Bronchial epithelial cell (primary cell): ENCODE results near the gene MDH2. TPM values are rescaled to one million over a fixed set of nuclear protein-coding genes. Genes with fewer than 3 reads are reported as not detected.
"Not testable (repeated sequence)": the region's sequence is repeated elsewhere in the genome, so short reads cannot be mapped to it uniquely, and the experiment has no call there.

ENCODE experiments used
- DNase-seq: peaks from one replicate; pipeline ENCODE4 v3.0.0-alpha.2; 2010; ENCODE audit warnings: low read depth
- FAIRE-seq: peaks from 2 replicates; lab custom pipeline; 2011; peaks lifted over from hg19 to GRCh38; lab: Jason Lieb, UNC
- H3K27me3 ChIP-seq: 2 replicates; pipeline ENCODE4 v1.5.1; 2011; ENCODE audit warnings: low read length; ENCODE audit not compliant: control insufficient read depth, insufficient read depth
- H3K36me3 ChIP-seq: 2 replicates; pipeline ENCODE4 v1.5.1; 2011; ENCODE audit warnings: low read length; ENCODE audit not compliant: control insufficient read depth, insufficient read depth
- H3K4me3 ChIP-seq: 2 replicates; pipeline ENCODE4 v1.5.1; 2011; ENCODE audit warnings: mild to moderate bottlenecking, low read depth, low read length, control low read depth
- total RNA-seq: library from RNA; depleted of rRNA; stranded (reverse); fragments of >200 nt; gene quantifications from 2 replicates; pipeline ENCODE4 v1.2.1, GENCODE V29; 2014
- TF ChIP-seq, protein P1 (sequence below): IDR thresholded peaks from 2 replicates; pipeline ENCODE4 v1.5.1; 2011; ENCODE audit warnings: mild to moderate bottlenecking, moderate library complexity, low read length, control low read depth, inconsistent platforms; ENCODE audit not compliant: insufficient read depth, severe bottlenecking

MDH2 gene
- total RNA-seq, 1 donor from 2014 or later = 45.0 TPM

GRCh38 chr7:76091506-76091905 is 43.6 kb downstream of the MDH2 start:
- Histone ChIP-seq H3K4me3 (no peak overlapping the region), H3K27me3 (no peaks in the 10 kb centered on the region), H3K36me3 (no peaks in the 10 kb centered on the region)
- DNase-seq (peak; percentile 46), FAIRE-seq (no peak)
- TF ChIP-seq, protein P1, sequence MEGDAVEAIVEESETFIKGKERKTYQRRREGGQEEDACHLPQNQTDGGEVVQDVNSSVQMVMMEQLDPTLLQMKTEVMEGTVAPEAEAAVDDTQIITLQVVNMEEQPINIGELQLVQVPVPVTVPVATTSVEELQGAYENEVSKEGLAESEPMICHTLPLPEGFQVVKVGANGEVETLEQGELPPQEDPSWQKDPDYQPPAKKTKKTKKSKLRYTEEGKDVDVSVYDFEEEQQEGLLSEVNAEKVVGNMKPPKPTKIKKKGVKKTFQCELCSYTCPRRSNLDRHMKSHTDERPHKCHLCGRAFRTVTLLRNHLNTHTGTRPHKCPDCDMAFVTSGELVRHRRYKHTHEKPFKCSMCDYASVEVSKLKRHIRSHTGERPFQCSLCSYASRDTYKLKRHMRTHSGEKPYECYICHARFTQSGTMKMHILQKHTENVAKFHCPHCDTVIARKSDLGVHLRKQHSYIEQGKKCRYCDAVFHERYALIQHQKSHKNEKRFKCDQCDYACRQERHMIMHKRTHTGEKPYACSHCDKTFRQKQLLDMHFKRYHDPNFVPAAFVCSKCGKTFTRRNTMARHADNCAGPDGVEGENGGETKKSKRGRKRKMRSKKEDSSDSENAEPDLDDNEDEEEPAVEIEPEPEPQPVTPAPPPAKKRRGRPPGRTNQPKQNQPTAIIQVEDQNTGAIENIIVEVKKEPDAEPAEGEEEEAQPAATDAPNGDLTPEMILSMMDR = no peak

DNA sequence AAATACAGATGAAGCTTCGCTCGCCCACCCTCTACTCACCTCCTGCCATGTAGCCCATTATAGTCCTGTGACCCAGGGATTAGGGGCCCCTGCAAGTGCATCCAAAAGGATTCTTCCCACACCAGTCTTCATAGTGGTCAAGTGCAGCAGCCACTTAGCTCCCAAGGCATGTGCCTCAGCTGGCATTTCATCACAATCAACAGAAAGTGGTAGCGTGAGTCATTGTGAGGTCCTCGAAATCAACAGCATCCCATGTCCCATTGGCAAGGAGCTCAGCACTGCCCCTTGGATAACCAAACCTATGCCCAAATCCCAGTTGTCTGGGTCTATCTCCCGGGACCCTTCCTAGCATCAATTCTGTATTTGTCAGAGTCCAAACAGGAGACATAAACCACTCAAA is 45.6 kb downstream of the MDH2 start:
- H3K27me3 ChIP-seq, H3K36me3 ChIP-seq, H3K4me3 ChIP-seq, FAIRE-seq: not testable (repeated sequence)
- peak; percentile 47 for DNase-seq

- FAIRE-seq, DNase-seq, H3K27me3 ChIP-seq, H3K4me3 ChIP-seq, H3K36me3 ChIP-seq: not testable (repeated sequence)
Measured at GRCh38 chr7:76094326-76094725, 46.4 kb downstream of the MDH2 start.

GRCh38 chr7:76095908-76096307 is 48.0 kb downstream of the MDH2 start:
- DNase-seq (no peak), FAIRE-seq (no peak)
- no peaks in the 10 kb centered on the region for H3K27me3 ChIP-seq
- H3K4me3 ChIP-seq = no peak overlapping the region
- TF ChIP-seq, protein P1 = no peak
- no peaks in the 10 kb centered on the region for H3K36me3 ChIP-seq

- H3K36me3 ChIP-seq, H3K27me3 ChIP-seq, DNase-seq, H3K4me3 ChIP-seq, FAIRE-seq: not testable (repeated sequence)
Measured at GRCh38 chr7:76101693-76102437, 54.0 kb downstream of the MDH2 start.

- FAIRE-seq, H3K36me3 ChIP-seq, H3K4me3 ChIP-seq, H3K27me3 ChIP-seq, DNase-seq: not testable (repeated sequence)
Measured at GRCh38 chr7:76103788-76104187, 55.9 kb downstream of the MDH2 start.

DNA sequence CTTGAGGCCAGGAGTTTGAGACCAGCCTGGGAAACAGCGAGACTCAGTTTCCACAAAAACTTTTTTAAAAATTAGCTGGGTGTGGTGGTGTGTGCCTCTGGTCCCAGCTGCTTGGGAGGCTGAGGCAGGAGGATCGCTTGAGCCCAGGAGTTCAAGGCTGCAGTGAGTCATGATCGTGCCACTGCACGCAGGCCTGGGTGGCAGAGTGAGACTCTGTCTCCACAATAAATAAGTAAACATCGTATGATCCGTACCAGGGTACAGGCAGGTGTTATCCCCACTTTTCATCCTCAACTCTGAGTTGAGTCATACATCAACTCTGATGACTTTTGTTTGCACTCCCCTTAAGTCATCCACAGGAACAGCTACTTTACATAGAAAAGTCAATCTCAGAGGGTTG is 58.2 kb downstream of the MDH2 start:
- not testable (repeated sequence) for H3K4me3 ChIP-seq, H3K36me3 ChIP-seq, H3K27me3 ChIP-seq, FAIRE-seq
- DNase-seq = peak; percentile 95

DNA sequence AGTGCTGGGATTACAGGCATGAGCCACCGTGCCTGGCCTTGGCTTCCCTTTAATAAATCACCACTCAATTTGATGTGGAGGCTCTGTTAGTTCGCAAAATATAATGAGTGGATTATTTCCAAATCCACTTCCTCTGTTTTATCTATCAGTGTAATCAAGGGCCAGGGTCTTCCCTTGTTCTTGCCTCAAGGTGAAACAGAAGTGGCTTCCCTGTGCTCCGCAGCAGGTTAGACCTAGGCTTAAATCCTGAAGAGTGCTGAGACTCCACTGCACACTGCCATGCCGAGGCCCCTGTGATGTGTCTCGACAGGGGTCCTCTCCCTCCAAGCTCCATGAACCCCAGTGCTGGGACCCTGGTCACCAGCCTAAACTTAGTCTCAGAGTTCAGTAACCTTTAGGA is 59.0 kb downstream of the MDH2 start:
- no peak for FAIRE-seq
- TF ChIP-seq, protein P1 = no peak
- no peaks in the 10 kb centered on the region for H3K36me3 ChIP-seq
- no peak overlapping the region for H3K4me3 ChIP-seq
- no peak for DNase-seq
- H3K27me3 ChIP-seq = no peaks in the 10 kb centered on the region
